Stimulated activated CD8-positive, alpha-beta memory T cell treated with anti-CD3 and anti-CD28 coated beads, Interleukin-7, amount 100 ng/mL, for 1 hour (primary cell): Measurements from ENCODE around the gene GZMM.

Source experiments
- DNase-seq, 2 donors: peaks; one replicate each; pipeline ENCODE4 v3.0.0-alpha.2; 2020; ENCODE audit warnings: low read depth in 2 of 2

The GZMM gene

GRCh38 chr19:566844-567243 lies 23.0 kb downstream of the GZMM start:
- no peak for DNase-seq

- no peak for DNase-seq
Measured at GRCh38 chr19:567296-567900, 23.5 kb downstream of the GZMM start.

- no peak for DNase-seq
Measured at GRCh38 chr19:570251-570686, 26.4 kb downstream of the GZMM start.

GRCh38 chr19:570937-571565 lies 27.2 kb downstream of the GZMM start:
- no peak for DNase-seq

- no peak for DNase-seq
Measured at GRCh38 chr19:571566-571974, 27.7 kb downstream of the GZMM start.

- peak; percentile 96 to 97 for DNase-seq
Measured at GRCh38 chr19:572140-572742, 28.4 kb downstream of the GZMM start, which contains the start of gene BSG. BSG (plus strand) TSS chr19:572596; CDS start chr19:572635, 39 bp downstream.

- DNase-seq = no peak
Measured at GRCh38 chr19:572743-573518, 29.1 kb downstream of the GZMM start.

GRCh38 chr19:573519-573825 lies 29.6 kb downstream of the GZMM start:
- no peak for DNase-seq

- no peak for DNase-seq
Measured at GRCh38 chr19:574658-575526, 31.0 kb downstream of the GZMM start.

- DNase-seq = no peak
Measured at GRCh38 chr19:575527-576506, 32.0 kb downstream of the GZMM start.

GRCh38 chr19:576768-577438 lies 33.0 kb downstream of the GZMM start:
- no peak for DNase-seq

GRCh38 chr19:577439-578392 lies 33.9 kb downstream of the GZMM start:
- no peak for DNase-seq

- DNase-seq = no peak
Measured at GRCh38 chr19:579111-579841, 35.4 kb downstream of the GZMM start.

GRCh38 chr19:579842-580155 lies 35.9 kb downstream of the GZMM start:
- DNase-seq = no peak

GRCh38 chr19:580274-580835 lies 36.5 kb downstream of the GZMM start:
- DNase-seq = no peak

GRCh38 chr19:581399-582111 lies 37.7 kb downstream of the GZMM start:
- no peak for DNase-seq

- DNase-seq = no peak
Measured at GRCh38 chr19:582497-583197, 38.8 kb downstream of the GZMM start.
